BJ (cell line): Measurements from ENCODE around the gene KCNQ1OT1. TPM values are rescaled to one million over a fixed set of nuclear protein-coding genes. Genes with fewer than 3 reads are reported as not detected.

ENCODE experiments used
- CTCF ChIA-PET: fragments of 350-600 bp; formaldehyde crosslinking; extraction: SDS; loops from one replicate; lab custom pipeline; 2021; ENCODE audit warnings: antibody characterized with exemption, inconsistent platforms; lab: Yijun Ruan, JAX
- POLR2A ChIA-PET: fragments of 300-600 bp; sonication (Branson Sonifier 250); formaldehyde crosslinking; extraction: SDS; loops from one replicate; lab custom pipeline; 2021; ENCODE audit warnings: antibody characterized with exemption; lab: Charles Lee
- DNase-seq: peaks from one replicate; pipeline ENCODE4 v3.0.0-alpha.2; 2011; ENCODE audit warnings: low read depth
- H3K27me3 ChIP-seq: 2 replicates; pipeline ENCODE4 v1.6.0; 2011; ENCODE audit warnings: low read length; ENCODE audit not compliant: control insufficient read depth, insufficient read depth
- H3K36me3 ChIP-seq: 2 replicates; pipeline ENCODE4 v1.5.1; 2011; ENCODE audit warnings: low read length; ENCODE audit not compliant: control insufficient read depth, insufficient read depth
- H3K4me3 ChIP-seq: 2 replicates; pipeline ENCODE4 v1.5.1; 2011; ENCODE audit warnings: low read depth, mild to moderate bottlenecking, control low read depth, low read length
- polyA plus RNA-seq: library from polyadenylated mRNA; depleted of rRNA; stranded (reverse); fragments of >200 nt; gene quantifications from 2 replicates; pipeline ENCODE4 v1.2.3, GENCODE V29; 2011
- TF ChIP-seq, protein P1 (sequence below): IDR thresholded peaks from 2 replicates; pipeline ENCODE4 v1.5.1; 2011; ENCODE audit warnings: low read depth, mild to moderate bottlenecking, control low read depth, inconsistent platforms, low read length, moderate library complexity; ENCODE audit not compliant: insufficient read depth

The KCNQ1OT1 gene
- polyA plus RNA-seq, 1 experiment = 0.16 TPM

DNA sequence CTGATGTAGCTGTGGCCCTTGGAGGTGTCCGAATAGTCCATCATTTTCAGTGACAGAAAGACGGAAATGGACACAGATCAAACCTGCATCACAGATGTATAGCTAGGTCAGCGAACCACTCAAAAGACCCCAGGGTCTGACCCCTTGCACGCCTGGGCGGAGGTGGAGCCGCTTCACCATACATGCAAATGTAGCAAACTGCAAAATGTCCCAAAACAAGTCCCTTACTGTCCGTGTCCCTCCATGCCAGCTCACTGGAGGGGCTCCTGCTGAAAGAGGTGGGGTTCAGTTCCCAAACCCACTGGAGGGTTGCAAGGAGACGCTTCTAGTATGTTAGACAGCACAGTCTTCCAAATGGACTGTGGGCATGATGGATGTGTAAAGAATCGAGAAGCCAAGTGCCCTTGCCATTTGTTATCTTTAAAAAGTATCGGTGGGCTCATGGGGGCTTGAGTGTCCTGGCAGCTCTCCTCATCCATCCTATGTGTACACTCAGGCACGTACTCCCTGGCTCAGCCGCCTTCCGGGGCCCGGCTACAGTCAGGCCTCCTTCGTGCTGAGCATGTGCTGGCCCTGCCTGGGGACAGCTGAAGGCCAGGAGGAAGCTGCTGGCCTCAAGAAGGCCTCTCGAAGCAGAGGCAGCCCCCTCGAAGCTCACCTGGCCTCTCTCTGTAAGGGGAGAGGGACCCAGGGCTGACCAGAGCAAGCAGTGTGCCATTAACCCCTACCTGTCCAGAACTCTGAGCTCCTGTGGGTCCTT is 20.2 kb upstream of the KCNQ1OT1 start:
- H3K4me3 ChIP-seq = no peak overlapping the region
- ChIA-PET POLR2A (no interaction called here), CTCF (no interaction called here)
- H3K36me3 ChIP-seq = no peaks in the 10 kb centered on the region
- DNase-seq = no peak
- peaks cover 17% of the 10 kb centered on the region for H3K27me3 ChIP-seq
- TF ChIP-seq, protein P1, sequence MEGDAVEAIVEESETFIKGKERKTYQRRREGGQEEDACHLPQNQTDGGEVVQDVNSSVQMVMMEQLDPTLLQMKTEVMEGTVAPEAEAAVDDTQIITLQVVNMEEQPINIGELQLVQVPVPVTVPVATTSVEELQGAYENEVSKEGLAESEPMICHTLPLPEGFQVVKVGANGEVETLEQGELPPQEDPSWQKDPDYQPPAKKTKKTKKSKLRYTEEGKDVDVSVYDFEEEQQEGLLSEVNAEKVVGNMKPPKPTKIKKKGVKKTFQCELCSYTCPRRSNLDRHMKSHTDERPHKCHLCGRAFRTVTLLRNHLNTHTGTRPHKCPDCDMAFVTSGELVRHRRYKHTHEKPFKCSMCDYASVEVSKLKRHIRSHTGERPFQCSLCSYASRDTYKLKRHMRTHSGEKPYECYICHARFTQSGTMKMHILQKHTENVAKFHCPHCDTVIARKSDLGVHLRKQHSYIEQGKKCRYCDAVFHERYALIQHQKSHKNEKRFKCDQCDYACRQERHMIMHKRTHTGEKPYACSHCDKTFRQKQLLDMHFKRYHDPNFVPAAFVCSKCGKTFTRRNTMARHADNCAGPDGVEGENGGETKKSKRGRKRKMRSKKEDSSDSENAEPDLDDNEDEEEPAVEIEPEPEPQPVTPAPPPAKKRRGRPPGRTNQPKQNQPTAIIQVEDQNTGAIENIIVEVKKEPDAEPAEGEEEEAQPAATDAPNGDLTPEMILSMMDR = no peak

DNA sequence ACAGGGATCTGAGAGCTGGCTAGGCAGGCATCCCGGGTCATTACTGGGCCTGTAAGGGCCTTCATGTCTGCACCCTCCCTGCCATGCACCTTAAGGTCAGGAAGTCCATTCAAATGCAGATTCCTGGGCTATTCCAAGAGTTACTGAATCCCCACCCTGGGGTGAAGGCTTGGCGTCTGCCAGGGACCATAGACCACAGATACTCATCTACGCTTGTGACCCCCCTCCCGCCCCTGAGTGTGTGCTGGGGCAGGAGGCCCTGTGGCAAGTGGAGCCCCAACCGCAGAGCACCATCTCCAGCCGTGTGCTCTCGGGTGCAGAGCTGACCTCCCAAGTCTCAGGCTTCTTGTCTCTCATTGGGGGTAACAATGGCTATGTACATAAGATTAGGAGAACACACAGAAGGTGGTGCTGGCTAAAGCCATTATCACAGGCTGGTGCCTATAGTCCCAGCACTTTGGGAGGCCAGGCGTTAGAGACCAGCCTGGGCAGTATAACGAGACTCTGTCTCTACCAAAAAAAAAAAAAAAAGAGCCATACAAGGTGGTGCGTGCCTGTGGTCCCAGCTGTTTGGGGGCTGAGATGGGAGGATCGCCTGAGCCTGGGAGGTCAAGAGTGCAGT is 19.1 kb upstream of the KCNQ1OT1 start:
- ChIA-PET POLR2A (no interaction called here), CTCF (no interaction called here)
- no peak overlapping the region for H3K4me3 ChIP-seq
- peaks cover 17% of the 10 kb centered on the region for H3K27me3 ChIP-seq
- no peak for DNase-seq
- TF ChIP-seq, protein P1 = no peak
- no peaks in the 10 kb centered on the region for H3K36me3 ChIP-seq

DNA sequence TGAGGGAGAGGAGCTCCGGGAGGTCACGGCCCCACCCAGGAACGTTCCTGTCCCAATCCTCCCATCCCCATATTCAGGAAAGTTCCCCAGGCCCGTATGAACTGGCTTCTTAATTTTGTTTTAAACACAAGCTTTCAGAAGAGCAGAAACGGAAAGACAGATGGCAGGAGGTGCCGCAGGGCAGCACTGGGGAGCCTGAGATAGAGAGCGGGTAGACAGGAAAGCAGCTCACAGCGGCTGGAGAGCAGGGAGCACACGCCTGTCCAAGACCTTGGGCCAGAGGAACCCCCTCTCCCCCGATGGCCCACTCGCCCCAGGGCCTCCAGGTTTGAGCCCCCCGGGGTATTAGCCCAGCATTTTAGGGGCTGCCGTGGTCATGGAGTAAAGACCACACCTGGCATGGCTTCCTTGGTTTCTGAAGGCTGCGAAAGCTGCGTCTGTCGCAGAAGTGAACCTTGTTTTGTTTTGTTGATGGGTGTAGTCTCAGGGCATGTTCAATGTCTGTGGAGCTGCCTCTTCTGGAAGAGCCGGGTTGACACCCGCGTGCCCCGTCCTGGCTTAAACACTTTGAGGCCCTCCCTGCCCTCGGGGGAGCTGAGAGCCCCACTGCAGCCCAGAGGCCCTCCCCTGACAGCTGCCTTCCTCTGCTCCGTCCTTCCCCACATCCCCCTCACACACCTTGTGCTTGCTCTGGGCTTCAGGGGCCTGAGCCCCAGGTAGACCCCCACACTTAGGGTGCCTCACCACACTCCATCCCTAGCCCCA is 17.9 kb upstream of the KCNQ1OT1 start:
- peaks cover 18% of the 10 kb centered on the region for H3K27me3 ChIP-seq

DNA sequence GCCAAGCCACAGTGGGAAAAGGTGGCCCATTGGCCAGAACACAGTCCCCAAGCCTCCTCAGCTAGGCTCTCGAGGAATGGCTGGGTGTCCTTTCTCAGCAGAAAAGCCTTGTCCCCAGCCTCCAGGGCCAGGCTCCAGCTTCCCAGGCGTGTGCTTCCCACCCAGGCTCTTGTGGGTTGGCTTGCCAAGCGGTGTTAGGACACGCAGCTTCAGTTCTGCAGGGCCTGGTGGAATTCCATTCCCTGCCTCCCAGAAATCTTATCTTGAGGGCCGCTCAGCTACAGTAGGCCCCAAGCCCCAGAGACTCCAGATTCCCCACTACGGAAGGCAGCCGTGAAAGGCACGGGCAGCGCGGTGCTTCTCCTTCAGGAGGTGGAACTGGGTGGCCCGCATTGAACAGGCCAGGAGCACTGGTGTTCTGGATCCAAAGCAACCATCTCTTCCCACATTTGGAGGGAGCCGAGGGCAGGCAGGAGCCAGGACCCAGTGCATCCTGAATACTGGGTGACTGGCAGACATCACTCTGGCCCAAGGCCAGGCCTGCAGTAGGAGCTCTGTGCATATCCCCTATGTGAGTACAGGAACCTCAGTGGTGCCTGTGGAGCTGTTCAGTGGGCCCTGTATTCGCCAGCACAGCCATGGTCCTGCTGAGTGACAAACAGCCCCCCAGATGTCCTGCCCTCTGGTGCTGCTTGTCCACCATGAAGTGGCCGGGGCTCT is 16.7 kb upstream of the KCNQ1OT1 start:
- POLR2A ChIA-PET = no interaction called here
- CTCF ChIA-PET = no interaction called here
- DNase-seq = no peak
- peaks cover 21% of the 10 kb centered on the region for H3K27me3 ChIP-seq
- no peak overlapping the region for H3K4me3 ChIP-seq
- H3K36me3 ChIP-seq = no peaks in the 10 kb centered on the region
- TF ChIP-seq, protein P1 = no peak

More for the DNA sequence above, 17.9 kb upstream of the KCNQ1OT1 start:
- ChIA-PET CTCF (no interaction called here), POLR2A (no interaction called here)
- no peak for DNase-seq
- no peak overlapping the region for H3K4me3 ChIP-seq
- no peaks in the 10 kb centered on the region for H3K36me3 ChIP-seq
- TF ChIP-seq, protein P1 = no peak
